Measurements from ENCODE around the gene ASB18. TPM values are rescaled to one million over a fixed set of nuclear protein-coding genes. Genes with fewer than 3 reads are reported as not detected.

ASB18 gene
- total and polyA plus RNA-seq, 2 of the 8 experiments (the other 6 are each of a cell fraction or from before 2014, with no cell fraction given): not detected

DNA sequence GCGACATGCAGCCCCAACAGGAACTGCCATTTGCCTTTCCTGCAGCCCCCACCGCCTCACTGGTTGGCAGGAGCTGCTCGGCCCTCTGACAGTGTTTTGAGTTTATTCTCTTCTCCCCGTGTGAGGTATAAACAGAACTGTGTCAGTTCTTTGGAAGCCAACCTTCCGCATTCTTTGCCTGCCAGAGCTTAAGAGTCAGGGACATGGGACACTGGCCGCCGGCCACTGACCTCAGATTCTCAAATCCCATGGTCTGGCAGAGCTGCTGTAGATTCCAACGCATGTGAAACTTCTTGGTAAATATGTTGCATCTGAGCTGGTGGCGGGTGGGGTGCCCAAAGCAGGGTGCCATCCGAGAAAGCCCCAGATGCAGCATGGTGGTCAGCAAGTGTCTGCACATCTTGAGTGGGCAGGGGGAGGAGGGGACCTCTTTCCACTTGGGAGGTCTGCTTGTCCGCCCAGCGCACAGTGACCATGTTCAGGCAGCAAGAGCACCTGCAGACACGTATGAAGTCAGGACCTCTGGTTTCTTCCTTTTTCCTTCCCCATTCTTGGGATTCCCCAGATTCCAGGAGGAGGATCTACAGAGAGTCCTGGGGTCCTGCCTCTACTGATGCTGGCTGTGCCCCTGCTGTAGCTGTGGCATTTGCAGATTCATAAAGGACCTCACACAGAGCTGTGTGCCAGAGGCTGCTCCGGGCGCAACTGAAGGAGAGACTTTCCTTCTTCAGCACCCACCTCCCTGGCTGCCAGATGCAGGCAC is 23.8 kb downstream of the ASB18 start:
- peak overlapping the region; percentile 96 for H2BK12ac ChIP-seq (ENCODE audit: low read depth, low read length)
- no peak for TF ChIP-seq TAF7 (optimal IDR thresholded peaks at IDR 0.05; ENCODE audit: borderline replicate concordance, low read depth, low read length)
- TF ChIP-seq ATF2 (IDR thresholded peaks at IDR 0.05; ENCODE audit: low read length): peak; percentile 57; the same call in 1 of the 2 replicates
- no peak for TF ChIP-seq RFX5 (IDR thresholded peaks at IDR 0.05; ENCODE audit: borderline replicate concordance, low read depth, low read length)
- no peak for TF ChIP-seq BRCA1 (IDR thresholded peaks at IDR 0.05; ENCODE audit: low read depth, low read length)
- TF ChIP-seq CTCF (IDR thresholded peaks at IDR 0.05; ENCODE audit: control extremely low read depth in 1 of 3, insufficient read depth in 1 of 3, low read depth in 1 of 3, low read length in 3 of 3): no peak
- TF ChIP-seq TCF12 (IDR thresholded peaks at IDR 0.05; ENCODE audit: low read depth, low read length): peak; percentile 70; the same call in 1 of the 2 replicates
- TF ChIP-seq KDM5A (IDR thresholded peaks at IDR 0.05; ENCODE audit: low read length): no peak

More for the DNA sequence above, 23.8 kb downstream of the ASB18 start:
- Histone ChIP-seq H2BK5ac (ENCODE audit: low read depth, low read length) (peak overlapping the region; percentile 72; the same call in 1 of the 2 replicates), H3K9me3 (ENCODE audit: insufficient read depth in 2 of 2, low read depth in 1 of 2, low read length in 1 of 2) (no peaks in the 10 kb centered on the region), H2AK5ac (ENCODE audit: low read depth, low read length) (peak overlapping the region; percentile 77; the same call in 1 of the 2 replicates), H3K14ac (ENCODE audit: insufficient read length) (no peak overlapping the region), H4K91ac (replicated peaks; ENCODE audit: insufficient read length, low read length) (peak overlapping the region; percentile 18), H3K79me1 (ENCODE audit: low read depth, low read length) (no peaks in the 10 kb centered on the region), H3K27ac (ENCODE audit: low read depth, low read length) (no peak overlapping the region), H4K8ac (ENCODE audit: extremely low read depth, insufficient read depth, low read length) (no peak overlapping the region), H3K36me3 (ENCODE audit: control insufficient read depth in 2 of 4, insufficient read depth in 4 of 4, low read length in 3 of 4) (no peaks in the 10 kb centered on the region), H3K4me2 (ENCODE audit: insufficient read depth in 1 of 2, low read depth in 2 of 2, low read length in 2 of 2) (peak overlapping the region; percentile 6 to 17; a peak in 2 of 4 replicates), H2BK15ac (ENCODE audit: low read length) (peak overlapping the region; percentile 72; the same call in 1 of the 2 replicates), H2BK20ac (ENCODE audit: low read length) (peak overlapping the region; percentile 80; the same call in 1 of the 2 replicates), H3K27me3 (replicated peaks in 1 of 4; ENCODE audit: control insufficient read depth in 3 of 4, extremely low read depth in 1 of 4, insufficient read depth in 3 of 4, low read length in 3 of 4) (peaks cover 14 to 36% (median 32%) of the 10 kb centered on the region in 4 experiments), H3K4ac (replicated peaks; ENCODE audit: insufficient read length, low read depth, low read length) (no peak overlapping the region), H2AFZ (ENCODE audit: low read length) (no peak overlapping the region), H3K4me3 (ENCODE audit: extremely low read depth in 1 of 4, insufficient read depth in 2 of 4, low read depth in 3 of 4, low read length in 4 of 4) (no peak overlapping the region), H3K56ac (replicated peaks; ENCODE audit: insufficient read length, low read depth, low read length) (no peak overlapping the region), H3K23ac (ENCODE audit: insufficient read length) (no peak overlapping the region), H2BK120ac (replicated peaks; ENCODE audit: low read depth, low read length) (no peak overlapping the region), H3K18ac (ENCODE audit: extremely low read depth, low read length) (no peak overlapping the region; the same call in 1 of the 2 replicates), H3K4me1 (replicated peaks in 1 of 4; ENCODE audit: control insufficient read depth in 3 of 4, insufficient read depth in 4 of 4, low read length in 3 of 4) (peaks cover 4 to 32% (median 16%) of the 10 kb centered on the region in 4 experiments), H4K5ac (ENCODE audit: insufficient read length, low read depth, low read length) (no peak overlapping the region), H3K9ac (replicated peaks in 1 of 4; ENCODE audit: extremely low read depth in 1 of 4, low read depth in 3 of 4, low read length in 3 of 4) (no peak overlapping the region), H3K79me2 (ENCODE audit: control insufficient read depth in 1 of 2, insufficient read depth in 2 of 2, low read length in 2 of 2) (no peaks in the 10 kb centered on the region), H4K20me1 (replicated peaks in 1 of 2; ENCODE audit: control insufficient read depth in 1 of 2, insufficient read depth in 2 of 2, low read length in 2 of 2) (no peaks in the 10 kb centered on the region), H3K23me2 (ENCODE audit: low read depth, low read length) (peaks cover 9% of the 10 kb centered on the region)
- FAIRE-seq: peak; percentile 52
- WGBS, 2 experiments (ENCODE audit: extremely low coverage in 1 of 2, insufficient coverage in 1 of 2, insufficient read length in 1 of 2, insufficient replicate concordance in 2 of 2, low coverage in 1 of 2, low lambda C conversion rate in 2 of 2, missing lambda C conversion rate in 1 of 2): 74% methylated on average over 15 of the region's 15 CpGs; no CpG with 5 or more reads in 1 of the 2 experiments
- ChIA-PET POLR2A (ENCODE audit: partially characterized antibody) (interaction anchor here (0.6 to 0.9 kb wide), 2 partner anchors 11 to 1182 kb away, joined by 3 read pairs; no protein-coding TSS in a partner anchor), CTCF (ENCODE audit: partially characterized antibody) (interaction anchor here (0.7 to 1.9 kb wide), 8 partner anchors 8 to 69 kb away, joined by 3 to 7 read pairs (median 3); no protein-coding TSS in a partner anchor)
- peak in 1 of 2 experiments; percentile 52 for DNase-seq (ENCODE audit: low read depth in 1 of 2, low spot score in 2 of 2)

All from H1 (cell line).